ENCODE results near the gene WNT7A. TPM values are rescaled to one million over a fixed set of nuclear protein-coding genes. Genes with fewer than 3 reads are reported as not detected.

Gene WNT7A
- total RNA-seq, 1 donor from 2014 or later, result 9.0 TPM

DNA sequence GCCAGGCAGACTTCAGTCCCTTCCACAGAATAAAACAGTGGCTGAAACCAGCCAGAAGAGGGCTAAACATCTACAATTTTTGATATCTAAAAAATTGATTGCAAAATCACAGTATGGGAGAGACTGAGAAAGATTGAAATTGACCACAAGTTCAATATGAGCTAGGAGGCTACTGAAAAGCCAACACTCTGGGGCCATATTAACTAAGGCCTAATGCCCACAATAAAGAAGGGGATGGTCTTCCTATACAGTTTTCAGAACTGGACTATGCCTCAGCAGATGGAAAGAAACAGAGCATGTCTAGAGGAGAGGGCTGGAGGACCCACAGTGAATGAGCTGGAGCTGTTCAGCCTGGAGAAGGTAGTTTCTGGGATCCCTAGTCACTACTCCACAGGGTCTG is 53.2 kb downstream of the WNT7A start:
- no peak for DNase-seq

DNA sequence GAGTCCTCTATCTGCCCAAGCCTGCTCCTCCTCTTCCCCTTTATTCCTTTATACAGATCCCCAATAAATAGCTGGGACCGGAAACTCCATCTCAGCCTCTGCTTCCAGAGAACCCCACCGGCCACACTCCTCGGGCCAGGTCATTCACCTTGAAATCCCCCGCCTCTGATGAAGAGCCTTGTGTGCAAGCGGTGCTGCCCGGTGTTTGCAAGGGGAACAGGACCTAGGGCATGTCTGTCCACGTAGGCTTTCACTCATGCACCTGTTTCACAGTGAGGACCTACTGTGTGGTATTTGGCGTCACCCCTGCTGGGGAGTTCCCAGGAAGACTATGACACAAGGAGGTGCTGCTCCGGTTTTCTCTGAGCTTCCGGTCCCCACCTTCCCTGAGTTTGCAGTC is 54.0 kb downstream of the WNT7A start:
- DNase-seq, result no peak

DNA sequence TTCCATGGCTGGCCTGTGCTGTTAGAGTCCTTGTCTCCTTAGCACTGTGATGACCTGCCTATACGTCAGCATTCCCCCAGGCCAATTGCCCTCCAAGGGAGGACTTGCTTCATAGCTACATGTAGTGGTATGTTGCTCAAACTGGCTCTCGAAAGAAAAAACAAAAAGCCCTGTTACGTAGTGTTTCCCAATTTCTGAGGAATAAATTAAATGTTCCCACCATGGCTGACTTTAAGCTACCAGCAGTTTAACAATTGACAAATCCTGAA is 54.6 kb downstream of the WNT7A start:
- no peak for DNase-seq

DNA sequence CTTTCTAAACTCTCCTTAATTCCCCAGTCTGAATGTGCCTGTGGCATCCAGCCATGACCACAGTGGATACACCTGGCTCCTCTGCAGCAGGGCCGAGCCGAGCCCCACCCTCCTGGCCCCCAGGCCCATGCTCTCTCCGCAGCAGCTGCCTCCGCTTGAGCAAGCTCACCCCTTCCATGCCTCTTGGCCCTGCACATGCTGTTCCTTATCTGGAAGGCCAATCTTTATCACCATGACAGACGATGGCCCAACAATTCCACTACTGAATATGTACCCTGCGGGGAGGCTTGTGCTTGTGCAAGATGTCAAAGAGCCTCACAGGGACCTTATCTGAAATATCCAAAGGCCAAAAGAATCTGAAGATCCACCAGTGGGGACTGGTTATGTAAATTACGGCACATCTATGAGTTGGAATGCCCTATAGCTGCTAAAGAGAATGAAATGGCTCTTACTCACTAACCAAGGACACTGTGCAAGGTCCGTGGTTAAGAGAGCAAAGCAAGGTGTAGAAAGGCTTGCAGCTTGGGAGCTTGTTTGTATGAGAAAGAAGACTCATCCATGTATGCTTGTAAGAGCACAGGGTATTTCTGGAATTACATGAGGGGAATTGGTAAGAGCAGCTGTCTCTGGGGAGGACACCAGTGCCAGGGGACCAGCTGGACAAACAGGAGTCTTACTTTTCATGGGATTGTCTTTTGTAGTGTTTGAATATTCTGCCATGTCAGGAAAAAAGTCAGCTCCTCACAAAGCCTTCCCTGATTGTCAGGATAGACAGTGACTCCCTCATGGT is 55.2 kb downstream of the WNT7A start:
- DNase-seq, result no peak

DNA sequence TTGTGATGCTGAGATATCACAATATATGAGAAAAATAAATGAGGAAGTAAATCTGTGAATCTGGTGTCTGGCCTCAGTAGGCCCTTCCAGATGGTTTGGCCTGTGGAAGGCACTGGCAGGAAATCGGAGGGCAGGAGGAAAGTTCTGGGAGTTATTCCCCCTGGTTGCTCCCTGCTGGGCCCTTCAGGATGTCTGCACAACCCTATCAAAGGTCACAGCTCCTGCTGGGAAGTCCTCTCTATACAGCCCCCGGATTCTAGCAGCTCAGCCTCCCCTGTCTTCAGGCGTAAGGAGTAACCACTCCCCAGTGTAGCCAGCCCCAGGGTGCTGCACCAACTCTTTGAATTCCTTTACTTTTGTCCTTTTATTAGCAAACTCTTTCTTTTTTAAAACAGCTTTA is 56.2 kb downstream of the WNT7A start:
- no peak for DNase-seq

DNA sequence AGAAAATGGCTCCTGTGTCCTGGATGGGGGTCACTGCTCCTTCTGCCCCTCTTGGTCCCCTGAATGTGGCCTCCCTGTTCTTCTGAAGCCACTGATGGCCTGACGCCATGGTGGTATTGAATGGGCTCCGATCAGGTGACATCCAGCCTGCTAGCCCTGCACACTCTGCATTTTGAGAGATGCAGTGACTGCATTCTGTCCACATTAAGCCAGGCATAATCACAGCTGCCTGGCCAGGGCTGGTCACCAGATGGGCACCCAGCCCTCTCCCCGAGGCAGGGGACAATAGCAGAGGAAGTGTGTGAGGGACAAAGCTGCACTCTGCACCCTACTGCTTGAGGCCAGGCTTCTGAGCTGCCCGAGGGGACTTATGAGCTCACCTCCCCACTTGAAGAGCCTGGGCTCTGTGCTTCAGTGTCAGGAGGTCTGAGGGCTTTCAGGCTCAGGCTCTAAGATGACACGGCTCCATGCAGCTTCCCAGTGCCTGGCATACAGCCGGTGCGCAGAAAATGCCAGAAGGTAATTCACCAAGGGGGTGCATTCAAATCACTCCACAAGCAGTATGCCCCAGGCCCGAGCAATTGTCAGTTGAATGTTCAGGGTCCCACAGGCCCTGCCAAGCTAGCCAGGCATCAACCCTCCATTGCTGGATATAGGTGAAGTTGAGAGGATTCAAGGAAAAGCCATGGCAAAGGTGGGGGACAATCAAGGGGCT is 56.8 kb downstream of the WNT7A start:
- no peak for DNase-seq

DNA sequence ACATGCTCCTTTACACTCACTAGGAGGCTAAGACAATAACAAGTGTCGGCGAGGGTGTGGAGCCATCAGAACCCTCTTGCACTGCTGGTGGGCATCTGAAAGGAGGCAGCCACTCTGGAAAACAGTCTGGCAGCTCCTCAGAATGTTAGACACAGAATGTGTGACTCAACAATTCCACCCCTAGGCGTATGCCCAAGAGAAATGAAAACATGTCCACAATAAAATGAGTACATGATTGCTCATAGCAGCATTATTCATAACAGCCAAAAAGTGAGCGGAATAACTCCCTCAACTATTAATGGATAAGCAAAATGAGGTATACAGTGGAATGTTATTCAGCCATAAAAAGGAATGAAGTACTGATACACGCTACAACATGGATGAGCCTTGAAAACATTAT is 57.8 kb downstream of the WNT7A start:
- no peak for DNase-seq

DNA sequence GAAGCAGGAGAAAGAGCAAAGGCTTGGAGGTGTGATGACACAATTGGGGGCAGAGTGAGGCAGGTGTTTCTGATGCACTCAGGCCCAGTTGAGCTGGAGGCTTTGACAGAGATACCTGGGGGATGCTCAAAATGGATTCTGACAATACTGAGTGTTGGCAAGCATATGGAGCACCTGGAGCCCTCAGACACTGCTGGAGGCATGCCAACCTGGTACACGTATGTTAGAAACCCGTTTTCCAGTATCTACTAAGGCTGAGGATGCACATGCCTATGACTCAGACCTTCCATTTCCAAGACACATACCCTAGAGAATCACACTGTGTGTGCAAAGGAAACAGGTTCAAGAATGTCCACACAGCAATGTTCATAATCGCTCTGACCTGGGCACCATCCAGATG is 58.7 kb downstream of the WNT7A start:
- DNase-seq, result no peak

DNA sequence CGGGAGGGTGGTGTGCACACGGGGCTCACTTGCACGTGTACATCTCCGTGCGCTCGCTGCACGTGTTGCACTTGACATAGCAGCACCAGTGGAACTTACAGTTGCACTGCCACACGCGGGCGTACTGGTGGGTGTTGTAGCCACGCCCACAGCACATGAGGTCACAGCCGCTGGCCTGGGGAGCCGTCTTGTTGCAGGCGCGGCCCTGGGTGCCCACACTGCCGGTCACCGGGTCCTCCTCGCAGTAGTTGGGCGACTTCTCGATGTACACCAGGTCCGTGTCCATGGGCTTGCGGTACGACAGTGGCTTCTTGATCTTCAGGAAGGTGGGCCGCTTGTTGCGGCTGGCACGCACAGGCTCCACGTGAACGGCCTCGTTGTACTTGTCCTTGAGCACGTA is 61.0 kb downstream of the WNT7A start:
- no peak for DNase-seq

DNA sequence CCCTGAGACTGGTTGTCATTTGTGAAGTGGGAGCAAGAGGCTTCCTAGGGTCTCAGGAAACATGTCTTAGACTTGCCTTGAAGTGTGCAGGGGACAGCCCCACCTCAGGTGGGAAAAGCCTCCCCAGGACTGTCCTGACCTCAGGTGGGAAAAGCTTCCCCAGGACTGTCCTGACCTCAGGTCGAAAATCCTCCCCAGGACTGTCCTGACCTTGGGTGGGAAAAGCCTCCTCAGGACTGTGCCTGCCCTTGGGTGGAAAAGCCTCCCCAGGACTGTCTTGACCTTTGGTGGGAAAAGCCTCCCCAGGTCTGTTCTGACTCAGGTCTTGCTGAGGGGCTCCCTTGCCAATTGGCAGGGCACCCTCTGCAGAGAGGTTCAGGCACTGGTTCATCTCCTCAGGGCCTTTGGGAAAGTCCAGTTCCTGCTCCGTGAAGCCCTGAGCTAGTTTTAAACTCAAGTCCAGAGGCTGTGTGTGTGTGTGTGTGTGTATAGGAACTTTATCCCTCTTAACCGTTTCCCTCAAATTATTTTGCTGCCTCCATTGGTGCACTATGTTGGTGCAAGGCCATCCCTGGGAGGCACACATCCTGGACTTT is 64.7 kb downstream of the WNT7A start:
- DNase-seq, result no peak

DNA sequence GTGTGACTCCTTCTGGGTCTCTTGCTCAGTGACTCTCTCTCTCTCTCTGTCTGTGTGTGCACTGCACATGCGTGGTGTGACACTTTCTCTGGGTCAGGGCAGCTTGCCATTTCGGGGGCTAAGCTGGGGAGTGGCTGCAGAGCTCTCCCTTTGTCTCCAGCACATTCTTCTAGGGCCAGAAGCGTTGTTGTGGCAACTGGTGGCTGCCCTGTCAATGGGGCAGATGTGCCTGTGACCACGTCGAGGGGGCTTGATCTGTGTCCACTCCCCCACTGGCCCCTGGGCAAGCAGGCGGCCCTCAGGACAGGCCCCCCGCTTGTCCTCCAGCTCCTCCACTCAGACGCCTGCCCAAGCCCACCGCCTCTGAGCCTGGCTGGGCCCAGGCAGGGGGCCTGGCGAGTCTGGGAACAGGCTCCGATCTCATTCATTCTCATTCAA is 67.8 kb downstream of the WNT7A start:
- DNase-seq, result peak; percentile 43

DNA sequence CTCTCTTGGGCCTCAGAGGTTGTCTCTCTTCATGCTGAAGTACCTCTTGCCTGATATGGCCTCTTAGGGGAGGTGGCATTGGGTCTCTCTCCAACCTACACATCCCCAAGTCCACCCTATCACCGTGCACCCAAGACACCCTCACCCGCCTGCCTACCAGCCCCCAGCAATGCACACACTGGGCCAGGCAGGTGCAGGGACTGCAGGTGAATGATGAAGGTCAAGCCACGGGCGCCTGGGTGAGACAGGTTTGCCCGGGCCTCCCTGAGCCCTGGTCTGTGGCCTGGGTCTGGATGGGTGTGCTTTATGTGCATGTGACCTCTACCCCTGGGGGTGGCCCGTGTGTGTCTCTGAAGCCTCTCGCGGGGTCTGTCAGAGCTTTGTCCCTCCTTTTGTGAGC is 68.3 kb downstream of the WNT7A start:
- no peak for DNase-seq

DNA sequence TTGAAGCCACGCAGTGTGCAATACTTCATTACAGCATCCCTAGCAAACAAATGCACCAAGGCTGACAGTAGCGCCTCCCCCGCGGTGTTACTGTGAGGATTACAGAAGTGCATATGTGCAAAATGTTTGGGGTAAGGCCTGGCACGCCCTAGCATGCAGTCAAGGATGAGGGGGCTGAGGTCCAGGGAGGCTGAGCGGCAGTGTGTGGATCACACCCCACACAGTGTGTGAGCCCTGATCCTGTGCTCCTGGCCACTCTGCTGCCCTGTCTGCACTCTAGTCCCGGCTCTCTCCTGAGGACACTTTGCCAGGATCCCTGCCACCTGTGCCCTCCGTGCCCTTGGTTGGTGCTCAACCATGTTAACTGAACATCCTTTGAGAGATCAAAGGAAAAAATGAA is 71.3 kb downstream of the WNT7A start:
- no peak for DNase-seq

DNA sequence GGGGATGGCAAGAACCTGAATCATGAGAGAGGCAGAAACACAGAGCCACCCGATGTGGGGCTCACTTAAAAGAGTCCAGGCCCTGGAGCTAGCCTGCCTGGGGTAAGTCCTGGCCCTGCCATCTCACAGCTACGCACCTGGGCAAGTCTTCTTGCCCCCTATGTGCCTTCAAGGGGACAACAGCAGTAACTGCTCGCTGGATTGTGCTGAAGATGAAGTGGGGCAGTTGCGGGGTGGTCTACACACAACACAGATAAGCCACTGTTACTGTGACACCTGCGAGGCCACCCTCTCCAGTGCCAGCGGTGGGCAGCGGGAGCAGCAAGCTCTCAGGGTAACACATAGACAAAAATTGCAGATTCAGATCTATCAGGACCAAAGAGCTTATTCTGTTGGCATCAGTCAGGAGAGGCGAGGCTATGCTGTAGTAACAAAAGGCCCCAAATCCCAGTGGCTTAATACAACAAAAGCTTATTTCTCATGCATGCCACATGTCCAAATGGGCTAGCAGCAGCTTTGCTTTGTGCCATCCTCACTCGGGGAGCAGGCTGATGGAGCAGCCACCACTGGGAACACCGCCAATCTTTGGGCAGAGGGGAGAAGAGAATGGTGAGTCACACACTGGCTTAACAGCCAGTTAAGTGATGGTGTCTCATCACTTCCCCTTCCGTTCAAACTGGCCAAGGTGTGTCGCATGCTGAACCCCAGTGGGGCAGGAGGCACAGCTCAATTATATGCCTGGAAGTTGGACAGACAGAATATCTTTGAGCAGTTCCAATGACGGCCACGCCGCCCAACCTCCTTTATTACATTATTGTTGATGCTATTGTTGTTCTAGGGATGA is 78.3 kb downstream of the WNT7A start:
- DNase-seq, result no peak

DNA sequence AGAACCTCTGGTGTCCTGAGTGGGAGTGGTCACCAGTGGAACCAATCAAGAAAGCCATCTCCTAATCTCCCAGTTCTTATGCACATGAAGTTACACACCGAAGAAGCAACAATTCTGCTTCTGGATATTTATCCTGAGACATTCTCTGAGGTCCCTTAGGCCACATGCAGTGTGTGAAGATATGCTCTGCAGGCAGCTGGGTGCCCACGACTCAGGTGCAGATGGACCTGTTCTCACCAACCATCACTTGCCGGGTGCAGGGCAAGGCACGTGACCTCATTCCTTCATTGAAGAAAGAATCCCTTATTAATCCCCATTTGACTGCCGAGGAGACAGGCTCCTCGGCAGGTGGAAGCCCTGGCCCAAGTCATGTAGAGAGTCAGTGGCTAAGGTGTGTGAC is 79.8 kb downstream of the WNT7A start:
- DNase-seq, result no peak

DNA sequence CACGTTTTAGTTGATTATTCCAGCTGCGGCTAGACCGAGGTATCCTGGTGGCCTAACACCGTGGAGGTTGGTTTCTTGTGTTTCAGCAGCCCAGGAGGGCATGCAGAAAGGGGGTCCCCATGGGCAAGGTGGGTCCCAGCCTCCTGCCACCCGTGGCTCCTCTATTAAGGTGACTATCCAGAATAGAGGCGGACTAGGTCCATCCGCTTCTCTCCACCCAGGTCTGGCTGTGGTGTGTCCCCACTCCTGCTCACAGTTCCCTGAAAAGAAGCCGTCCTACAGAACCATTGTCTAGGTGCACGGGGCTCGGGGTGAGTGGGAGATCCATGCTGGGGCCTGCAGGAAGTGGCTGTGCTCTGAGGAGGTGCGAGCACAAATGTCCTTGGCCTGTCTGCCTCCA is 81.5 kb downstream of the WNT7A start:
- no peak for DNase-seq

DNA sequence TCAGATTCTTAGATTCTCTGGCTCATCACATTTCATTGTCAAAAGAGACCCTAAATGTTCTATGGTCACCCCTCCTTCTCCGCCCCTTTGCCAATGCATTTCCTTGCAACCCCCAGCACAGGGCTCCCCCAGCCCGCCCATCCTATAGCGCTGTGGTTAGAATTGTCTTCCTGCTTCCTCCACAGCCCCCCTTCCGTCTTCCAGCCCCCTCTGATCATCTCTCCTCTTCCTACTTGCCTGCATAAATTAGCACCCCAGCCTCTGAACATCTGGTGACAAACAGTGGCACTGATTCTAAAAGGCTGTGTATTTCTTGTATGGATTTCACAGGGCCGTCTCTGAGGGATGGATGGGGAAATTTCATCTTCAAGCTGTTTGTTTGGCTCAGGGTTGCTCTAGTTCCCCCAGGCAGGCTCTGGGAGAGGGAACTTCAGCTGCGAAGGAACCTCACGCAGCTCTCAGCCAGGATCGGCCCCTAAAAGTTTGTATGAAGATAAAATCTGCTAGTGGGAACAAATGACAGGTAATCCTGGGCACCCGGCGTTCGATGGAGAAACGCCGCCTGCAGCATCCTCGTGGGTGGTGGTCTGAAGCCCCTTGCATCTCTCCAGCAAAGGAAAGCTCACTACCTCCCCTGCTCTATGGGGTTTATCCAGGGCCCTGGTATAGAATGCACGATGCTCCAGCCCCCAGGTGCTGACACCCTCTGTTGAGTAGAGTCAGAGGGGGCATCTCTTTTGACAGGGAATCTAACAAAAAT is 83.0 kb downstream of the WNT7A start:
- no peak for DNase-seq

DNA sequence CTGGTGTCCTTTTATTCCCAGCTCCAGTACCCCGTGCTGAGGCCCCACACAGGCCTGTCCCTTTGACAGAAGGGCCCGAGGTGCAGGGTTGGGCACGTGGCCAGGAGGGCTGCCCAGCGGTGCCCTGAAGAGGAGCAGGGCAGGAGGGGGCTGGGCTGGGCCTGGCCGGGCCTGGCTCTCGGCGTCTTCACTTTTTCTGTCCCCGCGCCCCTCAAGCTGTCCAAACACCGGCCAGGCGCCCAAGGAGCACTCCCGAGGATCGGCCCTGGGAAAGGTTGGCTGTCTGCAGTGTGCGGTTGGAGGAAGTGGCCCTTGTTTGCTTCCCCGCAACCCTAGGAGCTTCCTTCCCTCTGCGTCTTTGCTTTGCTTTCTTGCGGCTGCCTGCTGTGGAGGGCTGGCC is 84.1 kb downstream of the WNT7A start:
- no peak for DNase-seq

DNA sequence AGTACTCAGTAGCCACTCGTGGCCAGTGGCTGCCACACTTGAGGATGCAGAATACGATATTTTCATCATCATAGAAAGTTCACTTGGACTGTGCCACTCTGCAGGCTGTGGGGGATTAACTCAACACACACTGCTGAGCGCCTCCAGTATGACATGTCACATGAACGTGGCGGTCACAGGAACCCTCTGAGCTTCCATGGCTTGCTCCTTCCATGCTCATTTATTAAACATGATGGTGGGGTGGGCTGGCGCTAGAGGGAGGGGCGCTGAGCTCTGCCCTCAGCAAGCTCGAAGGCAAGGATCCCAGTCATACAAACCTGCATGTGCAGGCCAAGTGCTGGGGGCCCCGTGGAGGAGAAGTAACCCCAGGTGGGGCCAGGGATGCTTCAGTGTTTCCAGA is 85.5 kb downstream of the WNT7A start:
- no peak for DNase-seq

DNA sequence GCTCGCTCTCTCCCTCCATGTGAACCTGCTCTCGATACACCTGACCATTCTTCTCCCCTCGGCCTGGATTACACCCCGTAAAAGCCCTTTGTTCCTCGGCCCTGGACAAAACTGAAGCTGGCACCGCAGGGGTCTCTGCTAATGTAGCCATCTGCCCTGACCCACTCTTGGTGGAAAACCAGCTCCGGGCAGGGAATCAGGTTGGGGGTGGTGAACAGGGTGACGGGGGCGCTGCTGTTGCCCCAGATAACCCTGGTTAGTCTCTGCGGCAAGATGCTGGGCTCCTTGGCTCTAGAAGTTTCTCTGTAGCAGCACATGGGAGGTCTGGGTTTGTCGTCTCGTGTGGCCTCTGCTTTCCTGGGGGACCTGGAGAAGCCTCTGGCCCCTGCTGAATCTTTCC is 86.4 kb downstream of the WNT7A start:
- DNase-seq, result no peak

DNA sequence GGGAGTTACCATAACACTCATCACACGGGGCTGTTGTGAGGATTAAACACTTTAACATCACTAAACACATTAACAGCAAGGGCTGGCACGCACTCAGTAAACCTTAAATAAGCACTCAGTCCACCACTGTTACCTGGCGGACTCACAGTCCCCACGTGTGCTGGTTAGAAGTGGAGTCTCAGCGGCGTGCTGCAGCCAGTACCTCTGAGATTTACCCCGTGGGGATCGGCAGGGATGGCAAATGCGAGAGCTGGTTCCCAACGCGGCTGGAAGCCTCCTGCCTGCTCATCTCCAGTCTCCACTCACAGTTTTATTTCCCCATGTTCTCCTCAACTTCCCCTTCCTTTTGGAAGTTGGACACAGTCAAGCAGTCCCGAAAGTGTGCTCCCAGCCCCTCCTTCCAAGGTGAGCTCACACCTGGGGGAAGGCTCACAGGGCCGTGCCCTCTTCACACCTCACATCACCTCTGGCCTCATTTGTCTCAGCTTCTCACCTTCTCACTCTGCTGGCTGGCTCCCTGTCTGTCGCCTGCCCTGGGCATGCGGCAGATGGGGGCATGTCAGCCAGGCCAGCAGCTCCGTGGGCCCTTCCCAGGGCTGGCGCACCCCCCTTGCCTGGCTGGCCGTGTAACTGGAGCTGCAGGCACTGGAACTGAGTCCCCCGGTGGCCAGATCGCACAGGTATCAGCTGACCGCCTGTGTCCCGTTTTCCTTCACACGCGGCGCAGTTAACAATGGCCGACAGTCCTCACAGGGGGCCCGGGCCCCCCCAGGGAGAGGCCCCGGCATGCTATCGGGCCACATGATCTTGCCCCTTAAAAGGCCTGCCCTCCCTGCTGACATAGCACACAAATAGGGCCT is 87.1 kb downstream of the WNT7A start:
- DNase-seq, result no peak

All from occipital lobe (tissue), 2 donors.